ENCODE data around the gene WDFY4.

DNA sequence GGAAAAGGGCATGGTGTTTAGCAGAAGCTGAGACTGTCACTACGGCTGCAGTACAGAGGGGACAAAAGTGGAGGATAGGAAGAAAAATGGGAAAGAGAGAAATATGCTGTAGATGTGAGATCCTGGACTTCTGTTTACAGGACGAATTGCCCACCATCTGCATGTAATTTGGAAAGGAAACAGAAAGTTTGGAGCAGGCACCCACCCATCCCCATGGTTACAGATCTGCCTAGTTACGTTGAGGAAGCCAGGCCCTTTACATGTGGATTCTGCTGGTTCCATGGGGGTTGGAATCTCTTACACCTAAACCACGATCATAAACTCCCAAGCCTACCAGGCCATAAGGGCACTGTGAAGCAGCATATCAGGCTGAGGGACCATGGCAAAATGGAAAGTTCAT is 84.3 kb downstream of the WDFY4 start:
- TF ChIP-seq REST (IDR thresholded peaks at IDR 0.05; ENCODE audit: insufficient read depth in 1 of 2, low read depth in 2 of 2, low read length in 2 of 2) (no peak), POLR2AphosphoS5 (IDR thresholded peaks at IDR 0.05; ENCODE audit: low read depth, low read length) (no peak), TAF1 (IDR thresholded peaks at IDR 0.05; ENCODE audit: borderline replicate concordance, insufficient read depth, low read length) (no peak)
